Osteocyte (in vitro differentiated cells): Measurements from ENCODE around the gene NFASC. TPM values are rescaled to one million over a fixed set of nuclear protein-coding genes. Genes with fewer than 3 reads are reported as not detected.

Source experiments
- DNase-seq: peaks from one replicate; pipeline ENCODE4 v3.0.0; 2021; ENCODE audit warnings: mixed read lengths; ENCODE audit not compliant: unreplicated experiment; ENCODE audit errors: extremely low spot score
- H3K27ac Mint-ChIP-seq: one replicate; pipeline ENCODE4 v1.8.0; 2021; ENCODE audit warnings: mild to moderate bottlenecking, mixed read lengths; ENCODE audit not compliant: unreplicated experiment
- H3K27me3 Mint-ChIP-seq: one replicate; pipeline ENCODE4 v1.8.0; 2021; ENCODE audit warnings: mixed read lengths; ENCODE audit not compliant: unreplicated experiment
- H3K36me3 Mint-ChIP-seq: one replicate; pipeline ENCODE4 v1.8.0; 2021; ENCODE audit warnings: mixed read lengths; ENCODE audit not compliant: unreplicated experiment
- H3K4me1 Mint-ChIP-seq: one replicate; pipeline ENCODE4 v1.8.0; 2021; ENCODE audit warnings: mixed read lengths; ENCODE audit not compliant: unreplicated experiment
- H3K4me3 Mint-ChIP-seq: one replicate; pipeline ENCODE4 v1.8.0; 2021; ENCODE audit warnings: mild to moderate bottlenecking, moderate library complexity, mixed read lengths; ENCODE audit not compliant: unreplicated experiment
- H3K9me3 Mint-ChIP-seq: one replicate; pipeline ENCODE4 v1.8.0; 2021; ENCODE audit warnings: mixed read lengths; ENCODE audit not compliant: unreplicated experiment
- total RNA-seq: library from RNA; stranded (reverse); gene quantifications from 2 replicates; pipeline ENCODE4 v1.2.1, GENCODE V29; 2021
- TF ChIP-seq, protein P1 (sequence below): fragments of 200-600 bp; sonication (generic); IDR thresholded peaks from 2 replicates; pipeline ENCODE4 v1.5.0; 2021; ENCODE audit warnings: antibody characterized with exemption, mild to moderate bottlenecking, moderate library complexity

NFASC gene
- total RNA-seq, 1 donor from 2014 or later = not detected

DNA sequence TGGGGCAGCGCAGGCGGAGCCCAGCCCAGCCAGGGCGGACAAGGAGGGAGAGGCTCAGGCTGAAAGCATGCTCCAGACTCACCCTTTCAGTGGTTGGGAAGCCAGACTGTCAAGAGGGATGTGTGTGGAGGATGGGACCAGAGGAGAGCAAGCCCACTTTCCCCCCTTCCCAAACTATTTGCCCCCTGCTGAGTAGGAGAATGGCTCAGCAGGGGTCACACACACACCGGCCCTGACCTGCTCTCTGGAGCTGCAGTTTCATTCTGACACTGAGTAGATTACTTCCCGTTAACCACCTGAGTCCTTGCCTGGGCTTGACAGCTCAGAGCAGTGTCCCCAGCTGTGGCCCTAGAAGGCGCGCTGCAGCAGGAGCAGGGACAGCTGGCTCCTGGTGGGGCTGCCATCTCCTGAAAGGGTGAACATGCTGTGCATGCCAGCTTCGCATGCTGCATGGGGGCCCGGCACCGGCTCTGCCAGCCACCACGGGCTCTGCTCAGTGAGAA is 120.7 kb downstream of the NFASC start:
- Mint-ChIP-seq H3K4me1 (peaks cover 21% of the 10 kb centered on the region), H3K27ac (no peak overlapping the region), H3K36me3 (no peaks in the 10 kb centered on the region), H3K9me3 (no peaks in the 10 kb centered on the region), H3K4me3 (no peak overlapping the region), H3K27me3 (peaks cover 33% of the 10 kb centered on the region)
- no peak for DNase-seq
- TF ChIP-seq, protein P1, sequence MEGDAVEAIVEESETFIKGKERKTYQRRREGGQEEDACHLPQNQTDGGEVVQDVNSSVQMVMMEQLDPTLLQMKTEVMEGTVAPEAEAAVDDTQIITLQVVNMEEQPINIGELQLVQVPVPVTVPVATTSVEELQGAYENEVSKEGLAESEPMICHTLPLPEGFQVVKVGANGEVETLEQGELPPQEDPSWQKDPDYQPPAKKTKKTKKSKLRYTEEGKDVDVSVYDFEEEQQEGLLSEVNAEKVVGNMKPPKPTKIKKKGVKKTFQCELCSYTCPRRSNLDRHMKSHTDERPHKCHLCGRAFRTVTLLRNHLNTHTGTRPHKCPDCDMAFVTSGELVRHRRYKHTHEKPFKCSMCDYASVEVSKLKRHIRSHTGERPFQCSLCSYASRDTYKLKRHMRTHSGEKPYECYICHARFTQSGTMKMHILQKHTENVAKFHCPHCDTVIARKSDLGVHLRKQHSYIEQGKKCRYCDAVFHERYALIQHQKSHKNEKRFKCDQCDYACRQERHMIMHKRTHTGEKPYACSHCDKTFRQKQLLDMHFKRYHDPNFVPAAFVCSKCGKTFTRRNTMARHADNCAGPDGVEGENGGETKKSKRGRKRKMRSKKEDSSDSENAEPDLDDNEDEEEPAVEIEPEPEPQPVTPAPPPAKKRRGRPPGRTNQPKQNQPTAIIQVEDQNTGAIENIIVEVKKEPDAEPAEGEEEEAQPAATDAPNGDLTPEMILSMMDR = no peak

DNA sequence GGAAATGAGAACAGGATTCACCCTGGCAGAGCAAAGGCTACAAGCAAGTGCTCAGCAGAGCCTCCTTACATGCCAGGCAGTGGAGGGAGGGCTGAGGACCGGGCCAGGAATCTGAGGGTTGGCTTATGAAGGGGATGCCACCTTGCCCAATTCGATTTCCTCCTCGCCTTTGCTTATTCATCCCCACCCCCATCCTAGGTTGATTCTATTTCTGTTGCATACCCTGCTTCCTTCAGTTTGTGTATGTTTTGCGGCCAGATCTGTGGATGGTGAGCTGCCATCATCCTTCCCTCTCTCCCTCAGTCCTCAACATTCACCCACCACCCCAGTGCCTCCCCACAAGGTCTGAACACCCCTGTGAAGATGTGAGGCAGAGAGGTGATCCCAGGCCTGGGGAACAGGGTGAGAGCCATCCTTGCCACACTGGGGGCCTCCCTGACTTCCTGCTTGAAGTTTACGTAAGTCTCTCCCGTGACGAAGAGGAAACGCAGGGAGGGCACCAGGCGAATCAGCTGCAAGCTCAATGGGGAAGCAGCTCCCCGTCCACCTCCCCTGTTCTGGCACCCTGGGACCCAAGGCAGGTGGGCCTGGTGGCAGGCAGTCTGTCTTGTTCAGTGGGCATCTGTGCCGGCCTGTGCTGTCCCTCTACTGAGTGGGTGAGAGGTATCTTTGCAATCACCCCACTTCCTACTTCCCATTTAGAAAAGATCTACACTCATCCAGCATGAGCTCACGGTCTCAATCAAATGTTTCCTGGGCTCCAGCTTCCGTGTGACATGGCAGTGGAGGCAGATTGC is 121.7 kb downstream of the NFASC start:
- TF ChIP-seq, protein P1 = no peak
- no peak overlapping the region for H3K27ac Mint-ChIP-seq
- H3K9me3 Mint-ChIP-seq = no peaks in the 10 kb centered on the region
- no peaks in the 10 kb centered on the region for H3K36me3 Mint-ChIP-seq
- DNase-seq = no peak
- H3K4me3 Mint-ChIP-seq = no peak overlapping the region
- H3K27me3 Mint-ChIP-seq = peaks cover 24% of the 10 kb centered on the region
- H3K4me1 Mint-ChIP-seq = peaks cover 21% of the 10 kb centered on the region

GRCh38 chr1:204992998-204993314 is 122.3 kb downstream of the NFASC start:
- Mint-ChIP-seq H3K36me3 (no peaks in the 10 kb centered on the region), H3K4me1 (peaks cover 21% of the 10 kb centered on the region), H3K4me3 (no peak overlapping the region), H3K27ac (no peak overlapping the region), H3K9me3 (no peaks in the 10 kb centered on the region), H3K27me3 (peaks cover 18% of the 10 kb centered on the region)
- no peak for DNase-seq
- TF ChIP-seq, protein P1 = no peak

DNA sequence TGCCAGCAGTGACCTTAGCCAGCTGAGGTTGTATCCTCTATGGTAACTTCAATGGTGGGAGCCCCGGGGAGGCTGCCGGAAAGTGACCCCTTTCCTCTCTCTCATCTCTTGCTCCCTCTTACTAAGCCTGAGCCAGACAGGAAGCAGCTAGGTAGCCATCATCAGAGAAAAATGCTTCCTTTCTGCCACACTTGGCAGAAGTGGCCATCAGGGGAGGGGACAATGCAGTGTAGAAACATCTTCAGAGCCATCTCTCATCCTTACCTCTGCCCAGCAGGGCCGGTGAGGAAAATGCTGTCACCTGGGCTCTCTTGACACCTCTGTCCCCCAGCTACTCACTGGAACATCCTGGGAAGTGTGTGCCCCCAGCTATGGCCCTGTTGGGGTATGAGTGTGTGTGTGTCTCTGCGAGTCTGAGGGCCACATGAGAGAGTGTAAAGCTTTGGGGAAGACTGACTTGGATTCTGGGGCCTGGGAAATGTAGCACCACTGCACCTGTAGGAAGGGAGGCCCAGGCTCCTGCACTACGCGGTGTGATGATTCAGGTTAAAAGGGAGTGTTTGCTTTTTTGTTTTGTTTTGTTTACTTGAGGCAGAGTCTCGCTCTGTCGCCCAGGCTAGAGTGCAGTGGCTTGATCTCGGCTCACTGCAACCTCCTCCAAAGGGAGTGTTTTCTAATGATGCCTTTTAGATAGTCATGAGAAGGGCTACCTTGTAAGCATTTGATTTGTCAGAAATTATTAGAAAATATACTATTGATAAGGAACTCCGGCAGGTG is 123.6 kb downstream of the NFASC start:
- peaks cover 21% of the 10 kb centered on the region for H3K4me1 Mint-ChIP-seq
- no peaks in the 10 kb centered on the region for H3K9me3 Mint-ChIP-seq
- TF ChIP-seq, protein P1 = no peak
- no peak overlapping the region for H3K27ac Mint-ChIP-seq
- no peaks in the 10 kb centered on the region for H3K36me3 Mint-ChIP-seq
- peaks cover 9% of the 10 kb centered on the region for H3K27me3 Mint-ChIP-seq
- no peak for DNase-seq
- H3K4me3 Mint-ChIP-seq = no peak overlapping the region

GRCh38 chr1:204996981-204997380 is 126.3 kb downstream of the NFASC start:
- DNase-seq = no peak
- Mint-ChIP-seq H3K4me1 (peaks cover 9% of the 10 kb centered on the region), H3K9me3 (no peaks in the 10 kb centered on the region), H3K4me3 (no peak overlapping the region), H3K27ac (no peak overlapping the region), H3K27me3 (peaks cover 18% of the 10 kb centered on the region), H3K36me3 (no peaks in the 10 kb centered on the region)
- TF ChIP-seq, protein P1 = no peak
